ENCODE measurements around the gene CHIA. TPM values are rescaled to one million over a fixed set of nuclear protein-coding genes. Genes with fewer than 3 reads are reported as not detected.

CHIA gene
- total RNA-seq, 2 donors from 2014 or later = not detected

GRCh38 chr1:111269825-111270406 lies 20.7 kb upstream of the CHIA start:
- H3K27ac ChIP-seq = no peak overlapping the region
- intact Hi-C loops (cut with DNase I) = no loop called here
- H3K4me1 ChIP-seq = no peaks in the 10 kb centered on the region
- H3K36me3 ChIP-seq = no peaks in the 10 kb centered on the region
- TF ChIP-seq CTCF (IDR thresholded peaks at IDR 0.05) = no peak
- no peak for DNase-seq
- no peaks in the 10 kb centered on the region for H3K9me3 ChIP-seq
- no peak overlapping the region for H3K4me3 ChIP-seq
- H3K9ac ChIP-seq (ENCODE audit: low read depth in 2 of 2, low read length in 2 of 2) = no peak overlapping the region
- H3K27me3 ChIP-seq = peaks cover 18% of the 10 kb centered on the region

- no peak for TF ChIP-seq CTCF (IDR thresholded peaks at IDR 0.05)
- H3K4me3 ChIP-seq = no peak overlapping the region
- intact Hi-C loops (cut with DNase I) = no loop called here
- H3K27ac ChIP-seq = no peak overlapping the region
- H3K27me3 ChIP-seq = peaks cover 18% of the 10 kb centered on the region
- DNase-seq = no peak
- H3K4me1 ChIP-seq = no peaks in the 10 kb centered on the region
- H3K9ac ChIP-seq (ENCODE audit: low read depth in 2 of 2, low read length in 2 of 2) = no peak overlapping the region
- H3K9me3 ChIP-seq = no peaks in the 10 kb centered on the region
- H3K36me3 ChIP-seq = no peaks in the 10 kb centered on the region
These were observed 19.7 kb upstream of the CHIA start for GRCh38 chr1:111270771-111271463.

DNA sequence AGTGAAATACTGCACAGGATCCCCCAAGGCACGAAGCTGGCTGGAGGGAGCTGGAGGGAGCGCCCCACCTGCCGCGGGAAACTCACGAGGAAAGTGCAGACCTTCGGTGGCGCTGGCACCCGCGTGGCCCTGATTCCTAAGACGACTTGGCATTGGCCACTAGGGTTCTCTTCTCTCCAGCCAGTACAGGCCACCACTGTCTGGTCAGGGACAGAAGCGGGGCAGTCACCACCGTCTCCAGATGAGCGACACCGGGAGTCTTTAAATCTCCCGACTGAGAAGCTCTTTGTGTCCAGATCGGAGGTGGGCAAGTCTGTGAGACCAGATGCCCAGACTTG lies 19.2 kb upstream of the CHIA start:
- no peak for TF ChIP-seq CTCF (IDR thresholded peaks at IDR 0.05)
- no peaks in the 10 kb centered on the region for H3K9me3 ChIP-seq
- DNase-seq = no peak
- no peak overlapping the region for H3K4me3 ChIP-seq
- no peak overlapping the region for H3K27ac ChIP-seq
- H3K27me3 ChIP-seq = peaks cover 18% of the 10 kb centered on the region
- no peak overlapping the region for H3K9ac ChIP-seq (ENCODE audit: low read depth in 2 of 2, low read length in 2 of 2)
- no peaks in the 10 kb centered on the region for H3K4me1 ChIP-seq
- intact Hi-C loops (cut with DNase I) = no loop called here
- H3K36me3 ChIP-seq = no peaks in the 10 kb centered on the region

GRCh38 chr1:111272081-111272480 lies 18.6 kb upstream of the CHIA start:
- no peaks in the 10 kb centered on the region for H3K9me3 ChIP-seq
- no peak for TF ChIP-seq CTCF (IDR thresholded peaks at IDR 0.05)
- H3K4me3 ChIP-seq = no peak overlapping the region
- H3K4me1 ChIP-seq = no peaks in the 10 kb centered on the region
- H3K27me3 ChIP-seq = peaks cover 18% of the 10 kb centered on the region
- no peak overlapping the region for H3K27ac ChIP-seq
- intact Hi-C loops (cut with DNase I) = no loop called here
- no peak overlapping the region for H3K9ac ChIP-seq (ENCODE audit: low read depth in 2 of 2, low read length in 2 of 2)
- no peaks in the 10 kb centered on the region for H3K36me3 ChIP-seq
- DNase-seq = no peak

DNA sequence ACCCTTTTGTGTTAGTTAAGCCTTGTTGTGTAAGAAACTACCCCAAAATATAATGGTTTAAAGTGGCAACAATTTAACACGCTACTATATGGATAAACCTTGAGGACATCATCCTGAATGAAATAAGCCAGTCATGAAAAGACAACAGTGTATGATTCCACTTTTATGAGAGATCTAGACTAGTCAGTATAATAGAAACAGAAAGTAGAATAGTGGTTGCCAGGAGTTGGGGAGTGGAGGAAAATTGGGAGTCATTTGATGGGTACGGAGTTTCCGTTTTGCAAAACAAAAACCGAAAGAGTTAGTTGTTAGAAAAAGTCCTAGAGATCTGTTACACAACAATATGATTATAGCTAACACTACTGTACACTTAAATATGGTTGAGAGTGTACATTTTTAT lies 16.0 kb upstream of the CHIA start:
- no peaks in the 10 kb centered on the region for H3K9me3 ChIP-seq
- TF ChIP-seq CTCF (IDR thresholded peaks at IDR 0.05) = no peak
- H3K27ac ChIP-seq = no peak overlapping the region
- intact Hi-C loops (cut with DNase I) = no loop called here
- peaks cover 18% of the 10 kb centered on the region for H3K27me3 ChIP-seq
- H3K4me1 ChIP-seq = no peaks in the 10 kb centered on the region
- H3K4me3 ChIP-seq = no peak overlapping the region
- no peak for DNase-seq
- no peak overlapping the region for H3K9ac ChIP-seq (ENCODE audit: low read depth in 2 of 2, low read length in 2 of 2)
- H3K36me3 ChIP-seq = no peaks in the 10 kb centered on the region
